Stimulated activated memory B cell treated with anti-CD40 and anti-IgM and Interleukin-4, amounts not matched to agents 10 μg/mL and 1 μg/mL and 100 μg/mL, for 72 hours (primary cell): ENCODE measurements around the gene FBXW5.

ENCODE experiments used
- ATAC-seq: fragments of 150-1000 bp; cut with Tn5 transposase; 2 replicates; pipeline ENCODE4 v1.10.0; 2021
- H3K27ac Mint-ChIP-seq: one replicate; pipeline ENCODE4 v1.8.0; 2022; ENCODE audit warnings: mild to moderate bottlenecking, mixed read lengths
- H3K27me3 Mint-ChIP-seq: one replicate; pipeline ENCODE4 v1.8.0; 2022; ENCODE audit warnings: mixed read lengths
- H3K36me3 Mint-ChIP-seq: one replicate; pipeline ENCODE4 v1.8.0; 2022; ENCODE audit warnings: mixed read lengths
- H3K4me1 Mint-ChIP-seq: one replicate; pipeline ENCODE4 v1.8.0; 2022; ENCODE audit warnings: mixed read lengths
- H3K4me3 Mint-ChIP-seq: one replicate; pipeline ENCODE4 v1.8.0; 2022; ENCODE audit warnings: mild to moderate bottlenecking, moderate library complexity, mixed read lengths
- H3K9me3 Mint-ChIP-seq: one replicate; pipeline ENCODE4 v1.8.0; 2022; ENCODE audit warnings: mixed read lengths

The FBXW5 gene

GRCh38 chr9:136958898-136959850 lies 14.6 kb upstream of the FBXW5 start:
- no peak for ATAC-seq
- Mint-ChIP-seq H3K4me3 (no peak overlapping the region), H3K27me3 (peaks cover 42% of the 10 kb centered on the region), H3K36me3 (peaks cover 6% of the 10 kb centered on the region), H3K4me1 (no peaks in the 10 kb centered on the region), H3K27ac (no peak overlapping the region), H3K9me3 (peaks cover 5% of the 10 kb centered on the region)

GRCh38 chr9:136958473-136958872 lies 13.9 kb upstream of the FBXW5 start:
- Mint-ChIP-seq H3K4me3 (no peak overlapping the region), H3K27me3 (peaks cover 42% of the 10 kb centered on the region), H3K4me1 (no peaks in the 10 kb centered on the region), H3K9me3 (peaks cover 5% of the 10 kb centered on the region), H3K36me3 (peaks cover 6% of the 10 kb centered on the region), H3K27ac (no peak overlapping the region)
- no peak for ATAC-seq

- ATAC-seq: no peak
- Mint-ChIP-seq H3K4me3 (no peak overlapping the region), H3K9me3 (peaks cover 5% of the 10 kb centered on the region), H3K4me1 (no peaks in the 10 kb centered on the region), H3K36me3 (peaks cover 6% of the 10 kb centered on the region), H3K27me3 (peaks cover 42% of the 10 kb centered on the region), H3K27ac (no peak overlapping the region)
Observed at GRCh38 chr9:136957901-136958300, 13.4 kb upstream of the FBXW5 start.

GRCh38 chr9:136957461-136957860 lies 12.9 kb upstream of the FBXW5 start:
- Mint-ChIP-seq H3K9me3 (peaks cover 5% of the 10 kb centered on the region), H3K27ac (no peak overlapping the region), H3K4me1 (no peaks in the 10 kb centered on the region), H3K4me3 (no peak overlapping the region), H3K36me3 (peaks cover 6% of the 10 kb centered on the region), H3K27me3 (peaks cover 42% of the 10 kb centered on the region)
- no peak for ATAC-seq

- peaks cover 5% of the 10 kb centered on the region for H3K9me3 Mint-ChIP-seq
- no peak overlapping the region for H3K27ac Mint-ChIP-seq
- no peaks in the 10 kb centered on the region for H3K4me1 Mint-ChIP-seq
- H3K27me3 Mint-ChIP-seq: peaks cover 42% of the 10 kb centered on the region
- ATAC-seq: no peak
- H3K36me3 Mint-ChIP-seq: peaks cover 6% of the 10 kb centered on the region
- H3K4me3 Mint-ChIP-seq: no peak overlapping the region
Observed at GRCh38 chr9:136956604-136957003, 12.1 kb upstream of the FBXW5 start.

- H3K9me3 Mint-ChIP-seq: peaks cover 5% of the 10 kb centered on the region
- ATAC-seq: no peak
- no peaks in the 10 kb centered on the region for H3K4me1 Mint-ChIP-seq
- H3K27me3 Mint-ChIP-seq: peaks cover 42% of the 10 kb centered on the region
- H3K4me3 Mint-ChIP-seq: no peak overlapping the region
- peaks cover 6% of the 10 kb centered on the region for H3K36me3 Mint-ChIP-seq
- H3K27ac Mint-ChIP-seq: no peak overlapping the region
Observed at GRCh38 chr9:136955943-136956335, 11.4 kb upstream of the FBXW5 start.

- Mint-ChIP-seq H3K9me3 (peaks cover 5% of the 10 kb centered on the region), H3K4me1 (peaks cover 2% of the 10 kb centered on the region), H3K36me3 (peaks cover 6% of the 10 kb centered on the region), H3K4me3 (no peak overlapping the region), H3K27me3 (peaks cover 42% of the 10 kb centered on the region), H3K27ac (no peak overlapping the region)
- no peak for ATAC-seq
Observed at GRCh38 chr9:136955202-136955942, 10.8 kb upstream of the FBXW5 start.

- Mint-ChIP-seq H3K4me3 (no peak overlapping the region), H3K36me3 (peaks cover 6% of the 10 kb centered on the region), H3K27me3 (peaks cover 42% of the 10 kb centered on the region), H3K4me1 (peaks cover 10% of the 10 kb centered on the region), H3K27ac (no peak overlapping the region), H3K9me3 (peaks cover 5% of the 10 kb centered on the region)
- no peak for ATAC-seq
Observed at GRCh38 chr9:136954270-136955083, 9.9 kb upstream of the FBXW5 start.

GRCh38 chr9:136953771-136954269 lies 9.3 kb upstream of the FBXW5 start:
- H3K27me3 Mint-ChIP-seq: peaks cover 36% of the 10 kb centered on the region
- ATAC-seq: no peak
- H3K9me3 Mint-ChIP-seq: peaks cover 5% of the 10 kb centered on the region
- H3K4me3 Mint-ChIP-seq: no peak overlapping the region
- H3K27ac Mint-ChIP-seq: no peak overlapping the region
- peaks cover 6% of the 10 kb centered on the region for H3K36me3 Mint-ChIP-seq
- H3K4me1 Mint-ChIP-seq: peaks cover 14% of the 10 kb centered on the region

GRCh38 chr9:136952876-136953770 lies 8.6 kb upstream of the FBXW5 start:
- Mint-ChIP-seq H3K9me3 (peaks cover 5% of the 10 kb centered on the region), H3K4me3 (no peak overlapping the region), H3K27ac (no peak overlapping the region), H3K27me3 (peaks cover 29% of the 10 kb centered on the region), H3K36me3 (peaks cover 6% of the 10 kb centered on the region), H3K4me1 (peaks cover 14% of the 10 kb centered on the region)
- ATAC-seq: no peak

- H3K36me3 Mint-ChIP-seq: peaks cover 6% of the 10 kb centered on the region
- H3K9me3 Mint-ChIP-seq: peaks cover 5% of the 10 kb centered on the region
- no peak overlapping the region for H3K4me3 Mint-ChIP-seq
- peaks cover 14% of the 10 kb centered on the region for H3K4me1 Mint-ChIP-seq
- H3K27ac Mint-ChIP-seq: no peak overlapping the region
- ATAC-seq: no peak
- peaks cover 29% of the 10 kb centered on the region for H3K27me3 Mint-ChIP-seq
Observed at GRCh38 chr9:136952321-136952850, 7.8 kb upstream of the FBXW5 start.

GRCh38 chr9:136951541-136952320 lies 7.2 kb upstream of the FBXW5 start, which contains the start of gene LCN12:
Gene LCN12 (plus strand): TSS chr9:136952273. CDS start chr9:136952328, 55 bp downstream.
- H3K4me3 Mint-ChIP-seq: no peak within 1 kb of the TSS
- peaks cover 20% of the 10 kb centered on the region for H3K4me1 Mint-ChIP-seq
- peaks cover 4% of the 10 kb centered on the region for H3K36me3 Mint-ChIP-seq
- peaks cover 26% of the 10 kb centered on the region for H3K27me3 Mint-ChIP-seq
- H3K27ac Mint-ChIP-seq: no peak within 1 kb of the TSS
- H3K9me3 Mint-ChIP-seq: peaks cover 4% of the 10 kb centered on the region
- ATAC-seq: no peak

- Mint-ChIP-seq H3K36me3 (no peaks in the 10 kb centered on the region), H3K4me3 (peak overlapping the region; percentile 83), H3K4me1 (peaks cover 20% of the 10 kb centered on the region), H3K27me3 (peaks cover 16% of the 10 kb centered on the region), H3K9me3 (no peaks in the 10 kb centered on the region), H3K27ac (peak overlapping the region; percentile 90)
- ATAC-seq: no peak
Observed at GRCh38 chr9:136950656-136951276, 6.2 kb upstream of the FBXW5 start.
